Activated CD8-positive, alpha-beta memory T cell treated with anti-CD3 and anti-CD28 coated beads, Interleukin-2, amount 10 ng/mL, durations not matched to agents 7 days and 5 days (primary cell): ENCODE measurements around the gene MRPS31. TPM values are rescaled to one million over a fixed set of nuclear protein-coding genes. Genes with fewer than 3 reads are reported as not detected.

Experiments used
- ATAC-seq: fragments of 150-1000 bp; cut with Tn5 transposase; one replicate; pipeline ENCODE4 v1.10.0; 2021; ENCODE audit warnings: moderate library complexity
- CTCF ChIA-PET: fragments of 350-600 bp; sonication (Branson Sonifier 250); formaldehyde crosslinking; loops from one replicate; lab custom pipeline; 2021; ENCODE audit warnings: antibody characterized with exemption; lab: Charles Lee
- DNase-seq: peaks from one replicate; pipeline ENCODE4 v3.0.0-alpha.2; 2020
- H3K27ac Mint-ChIP-seq: one replicate; pipeline ENCODE4 v1.8.0; 2021; ENCODE audit warnings: mild to moderate bottlenecking, mixed read lengths
- H3K27me3 Mint-ChIP-seq: one replicate; pipeline ENCODE4 v1.8.0; 2021; ENCODE audit warnings: mixed read lengths
- H3K36me3 Mint-ChIP-seq: one replicate; pipeline ENCODE4 v1.8.0; 2021; ENCODE audit warnings: mild to moderate bottlenecking, mixed read lengths
- H3K4me1 Mint-ChIP-seq: one replicate; pipeline ENCODE4 v1.8.0; 2021; ENCODE audit warnings: mixed read lengths
- H3K4me3 Mint-ChIP-seq: one replicate; pipeline ENCODE4 v1.8.0; 2021; ENCODE audit warnings: mild to moderate bottlenecking, moderate library complexity, mixed read lengths
- H3K9me3 Mint-ChIP-seq: one replicate; pipeline ENCODE4 v1.8.0; 2022; ENCODE audit warnings: low read depth, mixed read lengths
- total RNA-seq, 2 experiments: library from RNA; stranded (reverse); gene quantifications; one replicate each; pipeline ENCODE4 v1.2.3, GENCODE V29; 2021

Gene MRPS31
- 10 to 100 TPM; 35.0 to 37.1 TPM for total RNA-seq

GRCh38 chr13:40770934-40771618 is at the start of gene MRPS31:
TSS of gene MRPS31 (minus strand) at chr13:40771190. CDS start at chr13:40771136, 54 bp downstream.
- peaks cover 4% of the 10 kb centered on the region for H3K36me3 Mint-ChIP-seq
- no peaks in the 10 kb centered on the region for H3K27me3 Mint-ChIP-seq
- H3K9me3 Mint-ChIP-seq: no peaks in the 10 kb centered on the region
- H3K4me1 Mint-ChIP-seq: peaks cover 37% of the 10 kb centered on the region
- peak within 1 kb of the TSS; percentile 97 for H3K4me3 Mint-ChIP-seq
- peak; percentile 100 for ATAC-seq
- DNase-seq: peak; percentile 98
- H3K27ac Mint-ChIP-seq: peak within 1 kb of the TSS; percentile 96
- CTCF ChIA-PET: interaction anchor here (0.9 to 3.1 kb wide), 2 partner anchors 17 to 828 kb away, joined by 4 to 12 read pairs; no protein-coding TSS in a partner anchor

DNA sequence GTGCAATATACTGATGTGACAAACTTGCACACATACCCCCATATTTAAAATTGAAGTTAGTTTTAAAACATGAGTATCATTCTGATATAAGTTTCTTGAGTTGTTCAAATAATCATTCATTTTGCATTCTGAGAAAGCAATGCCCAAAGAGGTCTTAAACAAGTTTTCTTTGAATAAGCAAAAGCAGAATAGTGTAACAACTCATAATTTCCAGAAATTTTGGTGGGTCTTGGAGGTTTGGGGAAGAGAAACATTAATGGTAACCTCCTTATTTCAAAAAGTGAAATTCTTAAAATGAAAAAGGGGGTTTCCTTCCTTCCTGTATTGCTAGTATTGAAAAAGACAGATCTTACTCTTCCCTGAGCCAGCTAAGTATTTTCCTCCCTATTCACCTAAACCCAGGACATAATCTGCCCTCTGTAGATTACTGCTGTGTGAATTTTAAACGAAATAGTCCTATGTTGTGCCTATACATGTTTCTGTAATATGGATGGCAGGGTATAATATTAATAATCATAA is 48.9 kb upstream of the MRPS31 start:
- ATAC-seq: no peak
- CTCF ChIA-PET: interaction anchor here (0.6 kb wide), 1 partner anchor 135 kb away, joined by 3 read pairs; no protein-coding TSS in a partner anchor
- no peak for DNase-seq
- Mint-ChIP-seq H3K4me1 (peaks cover 10% of the 10 kb centered on the region), H3K36me3 (peaks cover 3% of the 10 kb centered on the region), H3K27ac (no peak overlapping the region), H3K4me3 (no peak overlapping the region), H3K27me3 (no peaks in the 10 kb centered on the region), H3K9me3 (no peaks in the 10 kb centered on the region)

GRCh38 chr13:40818926-40819325 is 47.9 kb upstream of the MRPS31 start:
- no peaks in the 10 kb centered on the region for H3K27me3 Mint-ChIP-seq
- peaks cover 11% of the 10 kb centered on the region for H3K4me1 Mint-ChIP-seq
- no peak overlapping the region for H3K4me3 Mint-ChIP-seq
- CTCF ChIA-PET: no interaction called here
- ATAC-seq: no peak
- DNase-seq: no peak
- H3K27ac Mint-ChIP-seq: no peak overlapping the region
- no peaks in the 10 kb centered on the region for H3K9me3 Mint-ChIP-seq
- peaks cover 5% of the 10 kb centered on the region for H3K36me3 Mint-ChIP-seq

DNA sequence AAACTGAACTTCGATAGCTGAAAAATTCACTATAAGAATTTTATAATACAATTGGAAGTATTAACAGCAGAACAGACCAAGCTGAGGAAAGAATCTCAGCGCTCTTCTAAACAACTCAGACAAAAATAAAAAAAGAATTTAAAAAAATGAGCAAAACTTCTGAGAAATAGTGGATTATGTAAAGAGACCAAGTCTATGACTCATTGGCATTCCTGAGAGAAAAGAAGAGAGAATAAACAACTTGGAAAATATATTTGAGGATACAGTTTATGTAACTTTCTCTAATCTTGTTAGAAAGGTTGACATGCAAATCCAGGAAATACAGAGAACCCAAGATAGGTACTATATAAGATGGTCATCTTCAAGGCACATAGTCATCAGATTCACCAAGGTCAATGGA is 43.8 kb upstream of the MRPS31 start:
- DNase-seq (no peak), ATAC-seq (no peak)
- CTCF ChIA-PET: interaction anchor here (0.6 to 3.0 kb wide), 10 partner anchors 9 to 861 kb away, joined by 3 to 16 read pairs (median 4); partner anchors contain the start of gene WBP4
- Mint-ChIP-seq H3K36me3 (peaks cover 15% of the 10 kb centered on the region), H3K4me1 (peaks cover 8% of the 10 kb centered on the region), H3K9me3 (no peaks in the 10 kb centered on the region), H3K4me3 (no peak overlapping the region), H3K27ac (no peak overlapping the region), H3K27me3 (no peaks in the 10 kb centered on the region)

GRCh38 chr13:40813667-40814454 is 42.9 kb upstream of the MRPS31 start:
- Mint-ChIP-seq H3K9me3 (no peaks in the 10 kb centered on the region), H3K27ac (no peak overlapping the region), H3K4me3 (no peak overlapping the region), H3K27me3 (no peaks in the 10 kb centered on the region), H3K4me1 (peaks cover 1% of the 10 kb centered on the region), H3K36me3 (peaks cover 21% of the 10 kb centered on the region)
- CTCF ChIA-PET: interaction anchor here (0.6 to 3.0 kb wide), 14 partner anchors 8 to 860 kb away, joined by 3 to 16 read pairs (median 3); partner anchors contain the start of genes SLC25A15 and WBP4
- ATAC-seq: peak; percentile 69
- DNase-seq: no peak

DNA sequence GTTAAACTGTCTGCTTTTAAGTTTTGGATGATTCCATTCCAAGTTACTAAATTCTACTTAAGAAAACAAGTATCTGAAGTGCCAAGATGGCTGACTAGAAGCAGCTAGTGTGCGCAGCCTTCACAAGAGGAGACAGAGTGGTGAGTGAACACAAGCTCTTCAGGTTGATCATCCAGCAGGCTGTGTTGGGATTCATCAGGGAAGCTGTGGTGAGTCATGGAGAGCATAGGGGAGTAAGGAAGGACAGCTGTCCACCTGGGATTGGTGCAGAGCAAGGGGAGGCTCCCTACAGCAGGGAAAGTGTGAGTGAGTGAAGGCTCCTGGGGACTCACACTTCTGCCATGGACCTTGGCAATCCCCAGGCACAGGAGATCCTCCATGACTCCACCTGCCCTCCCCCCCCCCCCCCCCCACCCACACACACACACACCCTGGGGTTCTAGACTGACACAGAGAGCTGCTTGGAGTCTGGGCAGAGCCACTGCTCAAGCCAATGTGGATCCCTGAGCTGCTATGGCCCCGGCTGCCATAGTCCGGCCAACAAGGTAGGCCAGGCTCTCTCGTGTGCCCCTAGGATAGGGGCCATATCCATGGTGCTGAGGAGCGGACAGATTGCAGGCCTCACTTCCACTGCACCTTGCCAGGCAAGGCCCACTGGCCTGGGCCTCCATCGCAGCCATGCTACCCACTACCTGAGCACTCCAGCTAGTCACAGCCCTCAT is 41.9 kb upstream of the MRPS31 start:
- Mint-ChIP-seq H3K4me3 (no peak overlapping the region), H3K36me3 (peaks cover 21% of the 10 kb centered on the region), H3K4me1 (peaks cover 1% of the 10 kb centered on the region), H3K9me3 (no peaks in the 10 kb centered on the region), H3K27me3 (no peaks in the 10 kb centered on the region), H3K27ac (no peak overlapping the region)
- DNase-seq (no peak), ATAC-seq (no peak)
- CTCF ChIA-PET: interaction anchor here (1.2 to 3.0 kb wide), 6 partner anchors 12 to 145 kb away, joined by 3 to 16 read pairs (median 4); partner anchors contain the start of gene SLC25A15

DNA sequence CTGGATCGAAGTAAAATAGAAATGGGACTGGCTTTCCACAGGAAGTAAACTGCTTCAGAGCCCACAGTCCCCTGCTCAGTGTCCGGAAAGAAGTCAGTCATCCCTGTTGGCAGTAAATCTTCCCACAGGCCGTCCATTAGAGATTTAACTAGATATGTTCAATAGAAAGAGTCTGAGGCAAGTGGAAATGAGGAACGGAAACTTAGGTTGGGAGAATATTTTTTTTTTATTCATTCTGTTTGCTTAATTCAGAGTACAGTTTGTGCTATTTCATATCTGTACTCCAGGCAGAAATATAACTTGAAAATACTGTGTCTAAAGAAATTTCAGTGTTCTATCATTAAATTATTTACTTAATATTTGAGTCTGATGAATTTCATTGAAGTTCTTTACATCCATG is 41.1 kb upstream of the MRPS31 start:
- H3K27ac Mint-ChIP-seq: peak overlapping the region; percentile 18
- DNase-seq: no peak
- no peaks in the 10 kb centered on the region for H3K27me3 Mint-ChIP-seq
- peaks cover 18% of the 10 kb centered on the region for H3K36me3 Mint-ChIP-seq
- CTCF ChIA-PET: interaction anchor here (1.3 to 1.5 kb wide), 2 partner anchors 22 to 29 kb away, joined by 3 read pairs; no protein-coding TSS in a partner anchor
- no peaks in the 10 kb centered on the region for H3K9me3 Mint-ChIP-seq
- ATAC-seq: no peak
- H3K4me1 Mint-ChIP-seq: peaks cover 1% of the 10 kb centered on the region
- H3K4me3 Mint-ChIP-seq: no peak overlapping the region

DNA sequence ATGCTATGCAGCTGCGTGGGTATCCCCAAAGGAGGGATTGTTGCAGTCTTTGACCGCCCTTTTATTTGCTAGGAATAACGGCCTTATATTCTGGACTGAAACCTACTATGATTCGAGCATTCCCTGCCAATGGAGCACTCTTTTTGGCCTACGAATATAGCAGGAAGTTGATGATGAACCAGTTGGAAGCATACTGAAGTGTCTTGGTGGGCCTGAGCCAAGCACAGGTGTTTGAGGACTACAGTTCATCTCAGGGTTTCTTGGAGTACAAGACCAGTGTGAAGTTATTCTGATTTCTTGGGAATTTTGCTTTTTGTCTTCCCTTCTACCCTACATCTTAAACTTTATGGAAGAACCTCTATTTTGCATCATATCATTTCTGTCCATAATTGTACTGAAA is 38.5 kb upstream of the MRPS31 start:
- Mint-ChIP-seq H3K36me3 (peaks cover 18% of the 10 kb centered on the region), H3K27me3 (no peaks in the 10 kb centered on the region), H3K27ac (no peak overlapping the region), H3K4me1 (peaks cover 1% of the 10 kb centered on the region), H3K4me3 (no peak overlapping the region), H3K9me3 (no peaks in the 10 kb centered on the region)
- CTCF ChIA-PET: no interaction called here
- no peak for DNase-seq
- no peak for ATAC-seq

DNA sequence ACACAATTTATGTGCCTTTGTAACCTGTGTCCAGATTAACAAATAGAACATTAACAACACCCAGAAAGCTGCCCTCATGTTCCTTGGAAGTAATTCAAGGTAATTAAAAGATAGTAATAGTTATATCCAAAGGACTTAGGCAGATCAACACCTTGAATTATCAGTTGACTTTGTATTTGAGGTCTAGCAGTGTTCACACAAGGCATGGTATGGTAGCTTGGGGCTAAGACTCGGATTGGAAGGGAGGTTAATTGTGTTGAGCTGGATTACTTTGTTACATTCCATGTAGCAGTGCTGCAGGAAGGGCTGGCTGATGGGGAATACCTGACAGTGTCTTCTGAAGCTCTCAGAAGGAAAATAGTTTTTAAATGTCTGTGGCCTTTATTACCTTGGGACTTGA is 35.3 kb upstream of the MRPS31 start:
- Mint-ChIP-seq H3K27me3 (no peaks in the 10 kb centered on the region), H3K36me3 (peaks cover 14% of the 10 kb centered on the region), H3K4me1 (no peaks in the 10 kb centered on the region), H3K9me3 (no peaks in the 10 kb centered on the region), H3K27ac (no peak overlapping the region), H3K4me3 (no peak overlapping the region)
- CTCF ChIA-PET: interaction anchor here (1.3 kb wide), 1 partner anchor 8 kb away, joined by 6 read pairs; no protein-coding TSS in a partner anchor
- no peak for DNase-seq
- no peak for ATAC-seq

GRCh38 chr13:40803316-40803715 is 32.3 kb upstream of the MRPS31 start:
- Mint-ChIP-seq H3K36me3 (peaks cover 8% of the 10 kb centered on the region), H3K27ac (no peak overlapping the region), H3K9me3 (no peaks in the 10 kb centered on the region), H3K27me3 (no peaks in the 10 kb centered on the region), H3K4me1 (peaks cover 4% of the 10 kb centered on the region), H3K4me3 (no peak overlapping the region)
- ATAC-seq: no peak
- DNase-seq: no peak
- CTCF ChIA-PET: interaction anchor here (1.3 kb wide), 1 partner anchor 11 kb away, joined by 3 read pairs; no protein-coding TSS in a partner anchor

DNA sequence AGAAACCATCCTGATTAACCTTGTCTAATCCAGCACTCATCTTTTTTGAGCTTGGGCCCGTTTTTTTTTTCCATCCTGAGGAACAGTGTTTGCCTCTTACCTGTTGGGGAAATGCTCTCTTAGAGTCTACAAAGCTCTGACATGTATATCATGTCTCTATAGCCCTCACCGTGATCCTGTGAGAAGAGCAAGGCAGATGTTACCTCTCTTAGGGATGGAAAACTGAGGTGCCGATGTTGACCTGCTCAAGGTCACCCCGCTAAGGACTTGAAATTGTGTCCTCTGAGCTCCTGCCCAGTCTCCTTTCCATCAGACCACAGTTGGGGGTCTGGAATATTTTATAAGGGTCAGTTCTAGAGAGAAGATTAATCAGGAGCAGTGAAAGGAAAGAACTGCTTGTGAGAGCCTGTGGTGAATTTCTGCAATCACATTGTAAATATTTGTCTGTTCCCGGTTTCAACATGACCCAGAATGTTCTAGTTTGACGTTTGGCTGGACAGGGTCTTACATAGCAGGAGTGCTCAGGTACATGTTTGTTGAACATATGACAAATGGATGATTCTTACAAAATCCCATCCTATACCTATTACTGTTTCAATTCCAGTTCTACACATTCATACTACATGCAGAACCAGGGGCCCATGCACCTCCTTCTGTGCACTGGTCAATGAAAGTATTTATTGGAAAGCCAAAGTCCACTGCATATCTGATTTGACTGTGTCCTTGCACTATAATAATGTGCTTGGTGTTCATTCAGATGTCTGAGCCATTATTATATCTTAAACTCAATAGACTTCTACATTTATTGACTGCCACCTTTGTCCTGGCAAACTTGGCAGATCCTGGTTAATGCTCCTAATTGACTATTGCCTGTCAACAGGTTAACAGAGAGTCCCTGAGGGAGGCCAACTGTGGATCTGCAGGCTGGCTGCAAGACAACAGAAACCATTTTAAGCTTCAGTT is 30.5 kb upstream of the MRPS31 start:
- no peak for DNase-seq
- H3K27me3 Mint-ChIP-seq: no peaks in the 10 kb centered on the region
- CTCF ChIA-PET: interaction anchor here (2.7 kb wide), 1 partner anchor 12 kb away, joined by 15 read pairs; no protein-coding TSS in a partner anchor
- no peak for ATAC-seq
- H3K27ac Mint-ChIP-seq: no peak overlapping the region
- peaks cover 8% of the 10 kb centered on the region for H3K36me3 Mint-ChIP-seq
- peaks cover 4% of the 10 kb centered on the region for H3K4me1 Mint-ChIP-seq
- no peak overlapping the region for H3K4me3 Mint-ChIP-seq
- H3K9me3 Mint-ChIP-seq: no peaks in the 10 kb centered on the region

DNA sequence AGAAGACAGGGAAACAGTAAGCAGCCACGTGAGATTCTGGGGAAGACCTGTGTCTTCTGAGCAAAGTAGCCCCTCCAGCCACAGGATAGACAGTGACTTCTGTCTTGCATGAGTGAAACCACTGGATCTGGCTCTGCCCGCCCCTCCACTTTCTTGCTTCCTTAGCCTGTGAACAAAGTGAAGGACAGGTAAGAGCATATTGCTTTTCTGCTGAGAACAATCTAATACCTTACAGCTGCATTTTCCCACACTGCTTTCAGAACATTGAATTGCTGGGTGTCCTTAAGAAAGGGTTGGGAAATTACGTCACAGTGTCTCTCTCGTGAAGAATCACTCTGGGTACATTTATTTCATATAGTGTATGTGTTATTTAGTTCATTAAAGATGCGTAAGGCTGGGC is 29.6 kb upstream of the MRPS31 start:
- Mint-ChIP-seq H3K9me3 (no peaks in the 10 kb centered on the region), H3K27me3 (no peaks in the 10 kb centered on the region), H3K4me3 (no peak overlapping the region), H3K4me1 (peaks cover 4% of the 10 kb centered on the region), H3K36me3 (peaks cover 8% of the 10 kb centered on the region), H3K27ac (no peak overlapping the region)
- DNase-seq (no peak), ATAC-seq (no peak)
- CTCF ChIA-PET: interaction anchor here (2.7 kb wide), 1 partner anchor 13 kb away, joined by 15 read pairs; no protein-coding TSS in a partner anchor
